ENCODE measurements around the gene DUSP12.

DUSP12 gene

GRCh38 chr1:161736335-161736969 is 13.1 kb upstream of the DUSP12 start:
- TF ChIP-seq CTCF (IDR thresholded peaks at IDR 0.05; ENCODE audit: low read depth, low read length): no peak
- H3K4me3 ChIP-seq (ENCODE audit: low read depth, low read length): no peak overlapping the region

- no peak for TF ChIP-seq CTCF (IDR thresholded peaks at IDR 0.05; ENCODE audit: low read depth, low read length)
- no peak overlapping the region for H3K4me3 ChIP-seq (ENCODE audit: low read depth, low read length)
These were observed 12.0 kb upstream of the DUSP12 start for GRCh38 chr1:161737625-161738024.

- H3K4me3 ChIP-seq (ENCODE audit: low read depth, low read length): no peak overlapping the region
- peak; percentile 23; the same call in 1 of the 2 replicates for TF ChIP-seq CTCF (IDR thresholded peaks at IDR 0.05; ENCODE audit: low read depth, low read length)
These were observed 10.8 kb upstream of the DUSP12 start for GRCh38 chr1:161738627-161739287.

GRCh38 chr1:161739865-161740566 is 9.6 kb upstream of the DUSP12 start:
- no peak overlapping the region for H3K4me3 ChIP-seq (ENCODE audit: low read depth, low read length)
- TF ChIP-seq CTCF (IDR thresholded peaks at IDR 0.05; ENCODE audit: low read depth, low read length): no peak

GRCh38 chr1:161740921-161741320 is 8.7 kb upstream of the DUSP12 start:
- no peak for TF ChIP-seq CTCF (IDR thresholded peaks at IDR 0.05; ENCODE audit: low read depth, low read length)
- no peak overlapping the region for H3K4me3 ChIP-seq (ENCODE audit: low read depth, low read length)

- no peak overlapping the region for H3K4me3 ChIP-seq (ENCODE audit: low read depth, low read length)
- no peak for TF ChIP-seq CTCF (IDR thresholded peaks at IDR 0.05; ENCODE audit: low read depth, low read length)
These were observed 6.4 kb upstream of the DUSP12 start for GRCh38 chr1:161743231-161743630.

GRCh38 chr1:161747801-161748200 is 1.8 kb upstream of the DUSP12 start:
- no peak for TF ChIP-seq CTCF (IDR thresholded peaks at IDR 0.05; ENCODE audit: low read depth, low read length)
- H3K4me3 ChIP-seq (ENCODE audit: low read depth, low read length): no peak overlapping the region
